ENCODE measurements around the gene CTSZ.
A peak's percentile ranks its signal among the peaks of the same experiment; 100 is the strongest.
"Not testable (repeated sequence)": the region's sequence is repeated elsewhere in the genome, so short reads cannot be mapped to it uniquely, and the experiment has no call there.

Gene CTSZ

DNA sequence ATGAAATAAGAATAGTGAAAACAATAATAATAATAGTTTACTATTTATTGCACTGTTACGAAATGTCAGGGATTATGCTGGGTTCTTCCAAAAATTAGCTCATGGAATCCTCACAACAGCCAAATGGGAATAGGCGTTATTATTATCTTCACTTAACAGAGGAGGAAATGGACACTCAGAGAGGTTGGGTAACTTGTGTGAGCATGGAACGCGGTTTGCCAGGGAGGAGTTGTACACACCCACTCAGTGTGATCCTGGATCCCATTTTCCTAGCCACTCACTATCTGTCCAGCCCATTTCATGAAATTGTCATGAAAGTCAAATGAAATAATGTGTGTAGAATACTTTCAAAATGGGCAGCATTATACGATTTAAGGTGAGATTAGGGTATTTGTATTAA is 21.4 kb downstream of the CTSZ start:
- peaks cover 23% of the 10 kb centered on the region for H4K20me1 ChIP-seq (ENCODE audit: insufficient read depth, low read length, poor library complexity, severe bottlenecking)
- H3K4me2 ChIP-seq (ENCODE audit: low read depth, low read length, poor library complexity, severe bottlenecking): peak overlapping the region; percentile 63
- peaks cover 55% of the 10 kb centered on the region for H3K79me2 ChIP-seq (ENCODE audit: insufficient read depth, low read length)

DNA sequence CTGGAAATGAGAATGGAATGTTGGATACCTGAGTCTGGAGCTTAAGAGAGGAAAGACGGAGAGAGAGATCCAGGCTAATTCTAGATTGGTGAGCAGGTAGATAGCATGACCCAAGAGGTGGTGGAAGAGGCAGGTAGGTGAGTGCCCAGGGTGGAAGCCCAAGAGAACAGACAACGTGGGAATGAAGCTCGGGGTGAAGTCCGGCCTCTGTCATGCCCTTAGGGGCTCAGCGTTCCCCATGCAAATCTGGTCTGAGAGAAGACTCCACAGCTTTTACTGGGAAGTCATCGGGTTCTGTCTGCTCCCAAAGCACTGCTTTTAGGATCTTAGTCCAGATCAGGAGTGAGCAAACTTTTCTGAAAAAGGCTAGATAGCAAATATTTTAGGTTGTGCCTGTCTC is 22.4 kb downstream of the CTSZ start:
- H2AFZ ChIP-seq (ENCODE audit: low read length): no peak overlapping the region
- TF ChIP-seq EZH2phosphoT487 (IDR thresholded peaks at IDR 0.05; ENCODE audit: borderline replicate concordance) (no peak), CTCF (conservative IDR thresholded peaks at IDR 0.05; ENCODE audit: low read length) (no peak)
- no peaks in the 10 kb centered on the region for H3K9me3 ChIP-seq (ENCODE audit: insufficient read depth, low read depth, low read length)
- no peaks in the 10 kb centered on the region for H3K9me2 ChIP-seq (replicated peaks; ENCODE audit: low read depth, low read length)
- no peaks in the 10 kb centered on the region for H3F3A ChIP-seq (ENCODE audit: low read depth)
- peak overlapping the region; percentile 63 for H3K4me2 ChIP-seq (ENCODE audit: low read depth, low read length, poor library complexity, severe bottlenecking)
- peak overlapping the region; percentile 59 for H3K4me3 ChIP-seq (ENCODE audit: low read length, poor library complexity, severe bottlenecking)
- no peaks in the 10 kb centered on the region for H3K27me3 ChIP-seq (ENCODE audit: insufficient read depth, low read length, poor library complexity, severe bottlenecking)
- H3K36me3 ChIP-seq (ENCODE audit: insufficient read depth, low read length): peaks cover 32% of the 10 kb centered on the region; the same call in 1 of the 2 replicates
- peaks cover 58% of the 10 kb centered on the region for H3K79me2 ChIP-seq (ENCODE audit: insufficient read depth, low read length)
- peaks cover 23% of the 10 kb centered on the region for H4K20me1 ChIP-seq (ENCODE audit: insufficient read depth, low read length, poor library complexity, severe bottlenecking)
- peak overlapping the region; percentile 14 for H3K9ac ChIP-seq (ENCODE audit: low read depth, low read length, poor library complexity, severe bottlenecking)
- H3K4me1 ChIP-seq (ENCODE audit: insufficient read depth, low read length, poor library complexity, severe bottlenecking): peaks cover 24% of the 10 kb centered on the region

More for the DNA sequence above, 21.4 kb downstream of the CTSZ start:
- H2AFZ ChIP-seq (ENCODE audit: low read length): no peak overlapping the region
- no peaks in the 10 kb centered on the region for H3K9me2 ChIP-seq (replicated peaks; ENCODE audit: low read depth, low read length)
- no peak overlapping the region for H3K9ac ChIP-seq (ENCODE audit: low read depth, low read length, poor library complexity, severe bottlenecking)
- no peaks in the 10 kb centered on the region for H3K9me3 ChIP-seq (ENCODE audit: insufficient read depth, low read depth, low read length)
- no peaks in the 10 kb centered on the region for H3K27me3 ChIP-seq (ENCODE audit: insufficient read depth, low read length, poor library complexity, severe bottlenecking)
- H3K4me1 ChIP-seq (ENCODE audit: insufficient read depth, low read length, poor library complexity, severe bottlenecking): peaks cover 24% of the 10 kb centered on the region
- H3K4me3 ChIP-seq (ENCODE audit: low read length, poor library complexity, severe bottlenecking): no peak overlapping the region
- TF ChIP-seq CTCF (conservative IDR thresholded peaks at IDR 0.05; ENCODE audit: low read length) (no peak), EZH2phosphoT487 (IDR thresholded peaks at IDR 0.05; ENCODE audit: borderline replicate concordance) (no peak)
- peaks cover 40% of the 10 kb centered on the region; the same call in 1 of the 2 replicates for H3K36me3 ChIP-seq (ENCODE audit: insufficient read depth, low read length)
- no peaks in the 10 kb centered on the region for H3F3A ChIP-seq (ENCODE audit: low read depth)

- H3K4me3 ChIP-seq (ENCODE audit: low read length, poor library complexity, severe bottlenecking): peak overlapping the region; percentile 83
- not testable (repeated sequence) for H3K9me3 ChIP-seq (ENCODE audit: insufficient read depth, low read depth, low read length); H2AFZ ChIP-seq (ENCODE audit: low read length); H3K27me3 ChIP-seq (ENCODE audit: insufficient read depth, low read length, poor library complexity, severe bottlenecking); H3K9me2 ChIP-seq (replicated peaks; ENCODE audit: low read depth, low read length); H3F3A ChIP-seq (ENCODE audit: low read depth); H3K9ac ChIP-seq (ENCODE audit: low read depth, low read length, poor library complexity, severe bottlenecking)
- peaks cover 23% of the 10 kb centered on the region for H4K20me1 ChIP-seq (ENCODE audit: insufficient read depth, low read length, poor library complexity, severe bottlenecking)
- H3K4me1 ChIP-seq (ENCODE audit: insufficient read depth, low read length, poor library complexity, severe bottlenecking): peaks cover 24% of the 10 kb centered on the region
- H3K79me2 ChIP-seq (ENCODE audit: insufficient read depth, low read length): peaks cover 56% of the 10 kb centered on the region
- H3K36me3 ChIP-seq (ENCODE audit: insufficient read depth, low read length): peaks cover 16% of the 10 kb centered on the region; the same call in 1 of the 2 replicates
- H3K4me2 ChIP-seq (ENCODE audit: low read depth, low read length, poor library complexity, severe bottlenecking): peak overlapping the region; percentile 74
These were observed 24.0 kb downstream of the CTSZ start for GRCh38 chr20:58983115-58983468.

- H3K9me3 ChIP-seq (ENCODE audit: insufficient read depth, low read depth, low read length): no peaks in the 10 kb centered on the region
- H2AFZ ChIP-seq (ENCODE audit: low read length): no peak overlapping the region
- H3K9ac ChIP-seq (ENCODE audit: low read depth, low read length, poor library complexity, severe bottlenecking): peak overlapping the region; percentile 82
- TF ChIP-seq CTCF (conservative IDR thresholded peaks at IDR 0.05; ENCODE audit: low read length) (no peak), EZH2phosphoT487 (IDR thresholded peaks at IDR 0.05; ENCODE audit: borderline replicate concordance) (no peak)
- H3K79me2 ChIP-seq (ENCODE audit: insufficient read depth, low read length): peaks cover 53% of the 10 kb centered on the region
- peaks cover 24% of the 10 kb centered on the region for H3K4me1 ChIP-seq (ENCODE audit: insufficient read depth, low read length, poor library complexity, severe bottlenecking)
- H3K36me3 ChIP-seq (ENCODE audit: insufficient read depth, low read length): peaks cover 11% of the 10 kb centered on the region; the same call in 1 of the 2 replicates
- H3K27me3 ChIP-seq (ENCODE audit: insufficient read depth, low read length, poor library complexity, severe bottlenecking): no peaks in the 10 kb centered on the region
- H4K20me1 ChIP-seq (ENCODE audit: insufficient read depth, low read length, poor library complexity, severe bottlenecking): peaks cover 23% of the 10 kb centered on the region
- peak overlapping the region; percentile 83 for H3K4me3 ChIP-seq (ENCODE audit: low read length, poor library complexity, severe bottlenecking)
- H3F3A ChIP-seq (ENCODE audit: low read depth): no peaks in the 10 kb centered on the region
- peak overlapping the region; percentile 74 for H3K4me2 ChIP-seq (ENCODE audit: low read depth, low read length, poor library complexity, severe bottlenecking)
- H3K9me2 ChIP-seq (replicated peaks; ENCODE audit: low read depth, low read length): no peaks in the 10 kb centered on the region
These were observed 24.5 kb downstream of the CTSZ start for GRCh38 chr20:58982406-58983114.
